DMS 273 (cell line): ENCODE data around the gene SUGP1.

Experiments used
- DNase-seq: peaks from one replicate; lab custom pipeline; 2025; ENCODE audit not compliant: unreplicated experiment; lab: John Stamatoyannopoulos, UW

Gene SUGP1

GRCh38 chr19:19304186-19304965, 15.9 kb downstream of the SUGP1 start:
- peak; percentile 34 for DNase-seq

- DNase-seq, result no peak
Measured at GRCh38 chr19:19303411-19303810, 16.9 kb downstream of the SUGP1 start.

- no peak for DNase-seq
Measured at GRCh38 chr19:19300613-19301012, 19.7 kb downstream of the SUGP1 start.

- DNase-seq, result no peak
Measured at GRCh38 chr19:19297759-19298158, 22.6 kb downstream of the SUGP1 start.

- no peak for DNase-seq
Measured at GRCh38 chr19:19296953-19297689, 23.2 kb downstream of the SUGP1 start.

GRCh38 chr19:19294914-19295313, 25.4 kb downstream of the SUGP1 start:
- DNase-seq, result no peak

GRCh38 chr19:19292607-19293006, 27.7 kb downstream of the SUGP1 start:
- DNase-seq, result no peak

- DNase-seq, result no peak
Measured at GRCh38 chr19:19285686-19286085, 34.6 kb downstream of the SUGP1 start.

- DNase-seq, result peak; percentile 79
Measured at GRCh38 chr19:19280561-19280960, 39.7 kb downstream of the SUGP1 start.

GRCh38 chr19:19279853-19280252, 40.5 kb downstream of the SUGP1 start:
- no peak for DNase-seq

GRCh38 chr19:19279062-19279612, 41.2 kb downstream of the SUGP1 start:
- no peak for DNase-seq

- peak; percentile 93 for DNase-seq
Measured at GRCh38 chr19:19278315-19278714, 42.0 kb downstream of the SUGP1 start.

GRCh38 chr19:19276851-19277250, 43.5 kb downstream of the SUGP1 start:
- DNase-seq, result no peak

GRCh38 chr19:19276386-19276785, 43.9 kb downstream of the SUGP1 start:
- no peak for DNase-seq

GRCh38 chr19:19274716-19275565, 45.4 kb downstream of the SUGP1 start:
- DNase-seq, result peak; percentile 56

GRCh38 chr19:19274146-19274545, 46.2 kb downstream of the SUGP1 start:
- DNase-seq, result peak; percentile 88

- DNase-seq, result no peak
Measured at GRCh38 chr19:19271828-19272599, 48.3 kb downstream of the SUGP1 start.

- DNase-seq, result no peak
Measured at GRCh38 chr19:19270749-19271571, 49.3 kb downstream of the SUGP1 start.

- no peak for DNase-seq
Measured at GRCh38 chr19:19269952-19270694, 50.2 kb downstream of the SUGP1 start.
